ENCODE data around the gene UST.
"Not testable (repeated sequence)": the region's sequence is repeated elsewhere in the genome, so short reads cannot be mapped to it uniquely, and the experiment has no call there.

Gene UST

DNA sequence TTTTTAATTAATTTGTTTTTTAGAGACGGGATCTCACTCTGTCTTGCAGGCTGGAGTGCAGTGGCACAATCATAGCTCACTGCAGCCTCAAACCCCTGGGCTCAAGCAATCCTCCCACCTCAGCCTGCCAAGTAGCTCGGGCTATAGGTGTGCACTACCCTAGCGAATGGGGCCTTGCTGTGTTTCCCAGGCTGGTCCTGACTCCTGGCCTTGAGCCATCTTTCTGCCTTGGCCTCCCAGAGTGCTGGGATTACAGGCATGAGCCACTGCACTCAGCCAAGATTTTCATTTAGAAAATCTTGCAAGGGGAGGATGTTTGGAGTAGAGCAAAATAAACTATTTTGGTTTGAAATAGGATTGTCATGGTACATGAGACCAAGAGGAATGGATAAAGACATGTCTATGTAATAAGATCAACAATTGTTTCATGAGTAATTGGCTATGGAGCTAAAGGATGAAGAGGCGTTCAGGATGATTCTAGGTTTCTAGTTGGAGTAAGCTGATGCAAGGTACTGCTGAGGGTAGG is 237.8 kb downstream of the UST start:
- no peak for DNase-seq

DNA sequence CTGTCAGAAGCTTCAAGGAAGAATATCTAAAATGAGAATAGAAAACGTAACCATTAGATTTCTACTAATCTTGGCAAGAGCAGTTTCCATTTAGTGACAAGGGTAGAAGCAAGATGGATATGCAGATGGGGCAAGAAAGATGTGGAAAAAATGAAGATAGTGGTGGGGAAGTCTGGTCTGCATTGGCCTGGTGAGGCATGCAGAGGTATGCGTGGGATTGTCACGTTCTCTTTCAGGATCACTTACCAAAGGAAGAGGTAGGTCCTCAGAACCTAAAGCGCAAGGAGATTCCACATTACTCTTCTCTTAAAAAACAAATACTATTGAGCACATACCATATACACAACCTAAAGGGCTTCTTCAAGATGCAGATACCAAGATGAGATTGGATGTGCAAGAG is 238.7 kb downstream of the UST start:
- no peak for DNase-seq

DNA sequence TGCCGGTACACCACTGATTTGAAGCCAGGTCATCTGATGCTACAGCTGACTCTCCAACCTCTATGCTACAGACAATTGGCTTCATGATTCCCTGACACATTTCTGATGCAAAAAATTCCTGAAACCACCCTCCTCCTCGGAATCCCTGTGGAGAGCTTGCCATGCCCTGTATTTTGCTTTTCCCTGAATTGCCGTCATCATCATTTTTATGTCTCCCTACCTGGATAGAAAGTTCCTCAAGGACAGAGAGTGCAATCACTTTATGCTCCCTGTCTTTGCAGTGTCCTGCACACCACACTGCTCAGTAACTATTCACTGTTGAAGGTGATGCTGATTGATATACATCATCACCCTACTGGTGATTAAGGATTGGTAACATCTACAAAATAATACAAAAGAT is 239.8 kb downstream of the UST start:
- no peak for DNase-seq

DNA sequence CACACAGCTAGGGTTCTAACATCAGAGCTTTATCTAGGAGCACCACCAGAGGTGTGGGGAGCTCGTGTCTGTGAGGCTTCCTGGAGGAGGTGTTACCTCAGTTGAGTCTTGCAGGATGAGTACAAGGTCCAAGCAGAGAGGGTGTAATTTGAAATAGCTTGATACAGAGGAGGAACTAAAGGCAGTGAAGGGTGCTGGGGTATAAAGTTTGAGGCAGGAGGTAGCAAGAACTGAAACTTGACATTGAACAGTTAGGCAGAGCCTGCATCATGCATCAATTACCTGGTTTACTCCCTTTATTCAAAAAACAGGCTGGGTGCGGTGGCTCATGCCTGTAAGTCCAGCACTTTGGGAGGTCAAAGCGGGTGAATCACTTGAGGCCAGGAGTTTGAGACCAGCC is 241.2 kb downstream of the UST start:
- DNase-seq: no peak

DNA sequence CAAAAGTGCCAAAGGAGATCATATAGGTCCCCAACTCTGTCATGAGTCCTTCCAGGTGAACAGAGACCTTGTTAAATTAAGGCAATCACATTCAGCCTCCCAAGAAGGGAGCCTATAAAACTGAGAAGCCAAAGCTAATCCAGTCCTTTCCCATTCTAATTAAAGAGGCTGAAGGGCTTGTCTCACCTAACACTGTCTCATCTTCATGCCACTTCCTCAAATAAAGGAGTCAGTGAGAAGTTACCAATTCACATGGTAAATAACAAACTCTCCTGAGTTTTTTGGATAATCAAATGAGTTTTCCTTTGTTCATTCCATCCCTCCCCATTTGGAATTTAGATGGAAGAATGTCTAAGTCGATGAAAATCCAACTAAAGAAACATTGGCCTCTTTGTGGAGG is 242.8 kb downstream of the UST start:
- no peak for DNase-seq

DNA sequence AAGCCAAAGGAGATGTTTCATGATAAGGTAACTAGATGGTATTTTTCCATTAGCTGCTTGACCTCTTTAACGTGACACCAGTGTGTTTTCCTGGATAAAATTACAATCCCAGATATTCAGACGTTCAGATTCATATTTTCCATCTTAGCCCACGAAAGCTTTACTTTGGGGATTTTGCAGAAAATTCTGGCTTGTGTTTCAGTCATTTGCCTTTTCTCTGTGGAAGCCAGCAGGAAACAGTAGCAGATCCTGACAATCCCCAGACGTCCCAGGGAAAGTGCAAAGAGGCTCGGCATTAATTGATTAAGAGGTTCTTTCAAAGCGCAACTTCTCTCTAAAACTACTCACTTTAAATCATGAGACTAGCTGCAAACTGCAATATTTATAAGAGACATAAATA is 243.6 kb downstream of the UST start:
- DNase-seq: no peak

DNA sequence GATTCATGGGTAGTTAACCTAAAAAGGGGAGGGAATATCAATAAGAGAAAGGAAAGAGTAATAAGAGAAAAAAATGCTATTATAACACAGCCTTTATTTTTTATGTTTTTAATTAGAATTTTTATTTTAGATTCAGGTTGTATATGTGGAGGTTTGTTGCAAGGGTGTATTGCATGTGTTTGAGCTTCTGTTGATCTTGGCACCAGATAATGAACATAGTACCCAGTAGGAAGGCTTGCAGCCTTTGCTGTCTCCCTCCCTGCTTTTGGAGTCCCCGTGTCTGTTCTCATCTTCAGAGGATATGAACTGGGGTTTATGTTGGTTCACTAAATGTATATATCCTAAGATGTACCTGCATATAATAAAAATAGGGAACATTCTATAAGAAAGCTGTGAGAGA is 250.0 kb downstream of the UST start:
- DNase-seq: no peak

DNA sequence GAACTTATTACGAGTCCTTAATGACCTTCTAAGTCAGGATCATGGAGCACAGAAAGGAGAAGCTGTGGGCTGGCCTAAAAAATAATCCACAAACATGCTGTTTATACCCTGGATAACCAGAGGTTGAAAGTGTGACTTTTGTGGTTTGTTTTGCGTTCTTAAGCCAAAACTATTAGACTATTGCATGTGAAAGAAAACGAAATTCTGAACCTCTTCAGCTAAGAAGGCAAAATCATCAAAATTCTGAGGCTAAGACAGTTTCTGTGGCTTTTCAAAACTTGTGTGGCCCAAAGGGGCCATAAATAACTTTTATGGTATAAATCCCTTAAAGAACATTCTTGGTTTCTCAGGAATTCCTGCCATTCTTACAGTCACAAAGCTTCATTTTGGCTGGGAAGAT is 251.0 kb downstream of the UST start:
- no peak for DNase-seq

DNA sequence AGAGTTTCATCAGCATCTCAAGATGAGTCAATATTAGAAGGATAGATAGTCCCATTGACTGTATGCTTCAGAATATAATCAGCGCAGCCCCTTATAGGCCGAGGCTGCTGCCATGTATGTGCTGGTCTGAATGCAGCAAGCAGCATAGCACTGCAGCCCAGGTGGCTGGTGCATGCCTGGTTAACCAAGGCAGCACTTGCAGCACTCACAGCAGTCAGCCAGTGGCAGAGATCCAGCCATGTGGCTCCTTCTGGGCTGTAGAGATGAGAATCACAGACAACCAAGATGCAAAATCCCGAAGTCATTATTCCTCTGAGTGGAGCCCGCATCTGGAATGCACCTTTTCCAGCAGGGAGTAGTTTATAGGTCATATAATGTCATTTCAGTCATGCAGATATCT is 251.9 kb downstream of the UST start:
- no peak for DNase-seq

DNA sequence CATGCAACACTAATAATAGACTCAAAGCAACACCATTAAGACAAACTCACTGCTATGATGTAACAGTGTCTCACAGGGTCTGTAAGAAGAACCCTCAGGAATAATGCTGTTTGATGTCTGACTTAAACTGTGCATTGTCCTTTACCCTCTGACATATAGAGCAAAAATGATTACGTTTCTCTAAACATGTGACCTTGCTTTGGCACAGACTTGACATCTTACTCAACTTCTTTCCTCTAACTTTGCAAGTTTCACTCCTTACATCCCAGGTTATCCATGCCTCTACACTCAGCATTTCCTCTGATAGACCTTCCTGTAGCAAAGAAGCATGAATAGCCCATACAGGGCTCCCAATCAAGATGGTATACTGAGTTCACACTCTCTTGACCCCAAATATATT is 252.7 kb downstream of the UST start:
- no peak for DNase-seq

DNA sequence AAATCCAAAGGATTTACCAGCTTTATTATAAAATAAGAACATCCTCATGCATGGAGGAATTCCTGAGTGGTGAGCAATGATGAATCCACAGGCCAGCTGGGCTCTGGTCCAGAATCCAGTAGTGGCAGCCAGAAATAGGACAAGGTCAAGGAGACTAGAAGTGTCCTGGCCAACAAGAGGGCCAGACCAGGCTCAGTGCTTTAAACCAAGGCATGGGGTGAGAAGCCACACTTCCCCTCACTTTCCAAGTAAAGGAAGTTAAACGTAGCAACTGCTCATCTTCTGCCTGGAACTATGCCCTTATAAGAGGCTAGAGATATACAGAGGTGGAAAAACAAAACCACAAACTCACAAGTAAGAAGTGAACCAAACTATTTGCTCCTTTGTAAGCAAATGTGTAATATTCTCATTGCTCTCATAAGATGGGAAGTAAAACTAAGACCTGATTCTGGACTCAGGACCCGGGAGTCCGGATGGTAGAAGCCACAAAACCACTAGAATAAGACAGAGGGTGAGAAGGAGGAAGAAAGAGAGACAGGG is 253.2 kb downstream of the UST start:
- no peak for DNase-seq

DNA sequence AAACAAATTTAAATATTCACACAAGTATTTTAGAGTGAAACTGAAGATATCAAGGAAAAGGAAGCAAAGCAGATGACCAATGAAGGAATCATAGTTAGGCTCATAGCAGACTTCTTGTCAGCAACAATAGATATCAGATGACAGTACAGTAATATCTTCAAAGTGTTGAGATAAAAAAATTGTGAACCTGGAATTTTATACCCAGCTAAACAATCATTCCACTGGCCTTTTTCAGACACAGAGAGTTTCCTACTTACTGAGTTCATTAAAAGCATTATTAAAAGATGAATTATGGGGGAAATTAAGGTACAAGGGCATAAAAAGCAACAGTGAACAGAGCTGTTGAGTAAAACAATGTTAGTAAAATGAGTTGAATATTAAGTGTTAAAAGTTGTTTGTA is 254.6 kb downstream of the UST start:
- DNase-seq: no peak

DNA sequence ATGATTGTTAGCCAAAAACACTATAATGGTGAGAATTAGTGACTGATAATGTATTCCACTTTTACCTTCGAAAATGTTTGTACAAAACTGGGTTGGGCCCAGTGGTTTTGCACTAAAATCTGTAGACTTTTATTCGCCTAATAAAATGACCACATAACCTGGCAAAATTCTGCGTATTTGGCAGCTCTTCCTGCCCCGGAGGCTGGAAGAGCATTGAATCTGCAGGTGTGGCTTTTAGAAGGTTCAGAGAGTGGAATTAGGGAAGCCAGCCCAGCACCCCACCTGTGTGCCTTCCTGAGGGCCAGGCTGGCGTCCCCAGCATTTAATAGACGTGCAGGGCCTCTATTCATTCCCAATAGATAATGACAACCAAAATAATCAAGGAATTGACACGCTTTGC is 256.7 kb downstream of the UST start:
- no peak for DNase-seq

DNA sequence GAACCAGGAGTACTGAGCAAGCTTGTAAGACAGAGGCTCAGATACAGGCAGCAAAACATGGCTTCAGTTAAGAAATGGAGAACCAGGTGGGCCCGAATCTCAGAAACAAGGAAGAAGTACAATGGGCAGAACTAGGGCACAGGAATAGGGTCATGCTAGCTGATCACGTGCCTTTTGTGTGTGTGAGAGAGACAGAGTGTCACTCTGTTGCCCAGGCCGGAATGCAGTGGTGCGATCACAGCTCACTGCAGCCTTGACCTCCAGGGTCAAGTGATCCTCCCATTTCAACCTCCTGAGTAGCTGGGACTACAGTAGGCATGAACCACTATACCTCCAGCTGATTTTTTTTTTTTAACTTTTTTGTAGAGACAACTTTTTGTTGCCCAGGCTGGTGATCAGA is 257.8 kb downstream of the UST start:
- DNase-seq: no peak

DNA sequence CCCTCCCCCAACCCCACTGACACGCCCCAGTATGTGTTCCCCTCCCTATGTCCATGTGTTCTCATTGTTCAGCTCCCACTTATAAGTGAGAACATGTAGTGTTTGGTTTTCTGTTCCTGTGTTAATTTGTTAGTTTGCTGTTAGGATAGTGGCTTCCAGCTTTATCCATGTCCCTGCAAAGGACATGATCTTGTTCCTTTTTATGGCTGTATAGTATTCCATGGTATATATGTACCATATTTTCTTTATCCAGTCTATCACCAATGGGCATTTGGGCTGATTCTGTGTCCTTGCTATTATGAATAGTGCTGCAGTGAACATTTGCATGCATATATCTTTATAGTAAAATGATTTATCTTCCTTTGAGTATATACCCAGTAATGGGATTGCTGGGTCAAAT is 259.4 kb downstream of the UST start:
- DNase-seq: not testable (repeated sequence)

DNA sequence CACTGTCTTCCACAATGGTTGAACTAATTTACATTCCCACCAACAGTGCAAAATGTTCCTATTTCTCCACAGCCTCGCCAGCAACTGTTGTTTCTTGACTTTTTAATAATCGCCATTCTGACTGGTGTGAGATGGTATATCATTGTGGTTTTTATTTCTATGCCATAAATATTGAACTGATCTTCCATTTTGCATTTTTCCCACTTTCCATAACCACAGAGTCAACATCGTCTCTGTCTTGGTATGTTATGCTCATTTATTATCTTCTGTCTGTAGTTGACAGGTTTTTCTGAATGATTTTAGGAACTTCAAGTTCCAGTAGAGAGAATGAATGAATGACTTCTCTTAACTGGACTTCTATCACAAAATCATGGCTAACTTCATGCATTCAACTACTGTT is 259.8 kb downstream of the UST start:
- no peak for DNase-seq

DNA sequence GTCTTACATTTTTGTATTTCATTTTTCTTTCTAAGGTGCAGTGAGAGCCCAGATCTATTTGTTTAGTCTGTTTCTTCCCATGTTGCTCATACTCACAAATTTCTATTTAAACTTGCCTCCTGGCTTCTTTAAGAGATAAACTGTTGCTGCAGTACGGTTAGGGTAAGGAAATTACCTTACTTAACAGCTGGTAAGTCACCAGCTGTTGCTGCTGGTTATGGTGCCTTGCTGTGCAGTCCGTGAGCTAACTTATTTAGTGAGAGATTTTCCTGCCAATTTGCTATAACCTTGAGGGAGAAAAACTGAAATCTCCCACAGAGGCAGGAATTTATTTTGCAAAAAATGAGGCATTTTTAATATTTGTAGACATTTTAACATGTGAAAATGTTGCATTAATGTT is 261.0 kb downstream of the UST start:
- DNase-seq: no peak

DNA sequence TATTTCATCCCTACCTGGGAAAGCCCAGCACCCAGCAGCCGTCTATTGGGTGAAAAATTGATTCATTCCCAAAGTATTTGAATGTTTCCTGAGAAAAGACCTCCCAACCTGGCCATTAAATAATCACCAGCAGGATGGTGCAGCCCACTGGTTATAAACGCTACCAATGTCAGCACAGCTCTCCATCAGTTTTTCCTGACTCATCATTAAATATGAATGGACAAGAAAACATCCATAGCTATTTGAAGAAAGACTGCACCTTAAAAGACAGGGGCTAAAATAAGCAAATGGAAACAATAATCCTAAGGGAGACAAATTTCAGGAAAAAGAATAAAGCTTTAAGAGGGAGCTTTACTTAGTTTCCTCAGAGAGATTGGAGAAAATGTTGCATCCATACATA is 261.9 kb downstream of the UST start:
- DNase-seq: no peak

DNA sequence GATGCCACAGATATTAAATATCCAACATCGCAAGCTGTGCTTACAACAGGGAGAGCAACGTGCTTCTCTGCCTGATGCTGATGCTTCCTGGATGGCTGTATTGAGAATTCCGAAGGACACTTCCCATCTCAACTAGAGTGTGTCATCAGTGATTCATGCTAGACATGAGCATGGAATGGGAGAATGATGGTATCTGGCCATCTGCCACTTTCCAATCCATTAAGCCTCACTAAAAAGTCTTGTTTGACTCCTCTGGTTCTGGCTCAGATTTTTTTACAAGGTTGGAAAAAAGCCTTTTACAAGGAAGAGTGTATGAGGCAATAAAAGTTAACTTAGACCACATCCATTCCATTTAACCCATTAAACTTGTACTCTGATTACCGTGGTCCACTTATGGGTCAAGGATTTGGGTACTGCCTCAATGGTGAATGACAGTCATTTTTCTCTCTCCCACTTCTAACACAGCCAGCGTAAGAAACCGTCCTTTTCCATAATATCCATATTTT is 265.3 kb downstream of the UST start:
- no peak for DNase-seq

DNA sequence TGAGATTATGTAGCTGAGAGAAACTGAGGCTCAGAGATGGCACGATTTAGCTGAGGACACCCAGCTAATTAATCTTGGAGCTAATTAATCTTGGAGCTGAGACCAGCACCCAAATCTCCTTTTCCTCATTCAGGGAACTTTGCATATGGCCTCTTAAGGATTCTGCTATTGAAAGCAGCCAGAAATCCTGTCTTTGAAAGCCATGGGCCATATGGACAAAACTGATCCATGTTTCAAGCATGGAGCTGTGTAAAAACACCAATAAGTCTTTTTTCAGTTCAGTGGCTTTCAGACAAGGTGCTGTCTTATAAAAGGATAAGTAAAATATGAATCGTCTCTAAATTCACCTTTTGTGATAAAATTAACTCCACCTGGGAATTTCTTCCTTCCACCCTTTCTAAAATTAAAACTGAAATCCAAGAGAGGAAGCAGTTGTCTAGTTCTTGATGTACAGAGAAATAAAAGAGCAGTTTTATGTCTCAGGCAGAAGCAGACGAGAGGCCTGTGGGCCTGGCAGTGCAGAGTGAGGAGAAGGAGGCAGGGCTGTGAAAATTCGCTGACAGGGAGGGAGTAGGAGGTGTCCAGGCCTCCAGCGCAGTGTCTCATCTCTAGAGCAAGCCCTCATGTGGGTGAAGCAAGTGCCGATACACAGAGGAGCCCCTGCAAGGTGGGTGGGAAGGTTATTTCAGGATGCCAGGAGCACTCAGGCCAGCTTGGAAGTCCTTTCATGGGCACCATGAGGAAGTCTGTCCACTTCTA is 266.9 kb downstream of the UST start:
- no peak for DNase-seq

DNA sequence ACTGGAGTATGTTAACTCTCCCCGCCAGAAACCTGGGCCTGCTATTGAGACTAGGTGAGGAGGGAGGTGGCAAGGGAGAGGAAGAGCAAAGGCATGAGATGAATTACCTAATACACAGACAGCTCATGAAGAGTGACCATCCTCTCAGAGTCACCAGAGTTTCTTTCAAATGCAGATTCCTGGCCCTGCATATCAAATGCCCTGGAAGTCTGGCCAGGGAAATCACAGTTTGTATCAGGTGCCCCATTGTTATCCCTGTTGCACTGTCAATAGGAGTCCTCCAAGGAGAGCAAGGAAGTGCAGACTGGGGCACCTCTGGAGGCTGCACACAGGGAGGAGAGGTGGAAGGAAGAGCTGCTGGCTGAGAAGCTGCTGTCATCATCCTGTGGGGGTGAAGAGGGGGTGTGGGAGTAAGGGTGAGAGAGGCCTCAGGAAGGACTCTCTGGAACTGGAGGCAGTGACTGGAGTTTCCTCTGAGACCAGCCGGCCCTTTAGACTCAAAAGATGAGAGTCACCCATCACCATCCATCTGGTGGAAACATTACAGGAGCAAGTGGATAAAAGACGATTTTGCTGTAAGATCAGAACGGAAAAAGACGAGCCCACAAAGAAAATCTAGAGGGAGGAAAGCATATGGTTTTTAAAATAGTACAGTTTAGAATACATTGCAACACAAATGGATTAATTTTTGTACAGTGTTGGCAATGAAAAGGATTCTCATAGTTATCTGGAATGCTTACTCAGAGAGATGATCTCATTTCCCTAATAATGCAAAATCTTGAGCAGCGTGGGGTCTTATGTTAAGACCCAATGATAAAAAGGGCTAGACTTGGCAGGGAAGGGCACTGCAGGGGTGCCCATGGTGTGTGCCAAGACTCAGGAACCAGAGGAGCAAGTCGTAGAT is 268.1 kb downstream of the UST start:
- no peak for DNase-seq

DNA sequence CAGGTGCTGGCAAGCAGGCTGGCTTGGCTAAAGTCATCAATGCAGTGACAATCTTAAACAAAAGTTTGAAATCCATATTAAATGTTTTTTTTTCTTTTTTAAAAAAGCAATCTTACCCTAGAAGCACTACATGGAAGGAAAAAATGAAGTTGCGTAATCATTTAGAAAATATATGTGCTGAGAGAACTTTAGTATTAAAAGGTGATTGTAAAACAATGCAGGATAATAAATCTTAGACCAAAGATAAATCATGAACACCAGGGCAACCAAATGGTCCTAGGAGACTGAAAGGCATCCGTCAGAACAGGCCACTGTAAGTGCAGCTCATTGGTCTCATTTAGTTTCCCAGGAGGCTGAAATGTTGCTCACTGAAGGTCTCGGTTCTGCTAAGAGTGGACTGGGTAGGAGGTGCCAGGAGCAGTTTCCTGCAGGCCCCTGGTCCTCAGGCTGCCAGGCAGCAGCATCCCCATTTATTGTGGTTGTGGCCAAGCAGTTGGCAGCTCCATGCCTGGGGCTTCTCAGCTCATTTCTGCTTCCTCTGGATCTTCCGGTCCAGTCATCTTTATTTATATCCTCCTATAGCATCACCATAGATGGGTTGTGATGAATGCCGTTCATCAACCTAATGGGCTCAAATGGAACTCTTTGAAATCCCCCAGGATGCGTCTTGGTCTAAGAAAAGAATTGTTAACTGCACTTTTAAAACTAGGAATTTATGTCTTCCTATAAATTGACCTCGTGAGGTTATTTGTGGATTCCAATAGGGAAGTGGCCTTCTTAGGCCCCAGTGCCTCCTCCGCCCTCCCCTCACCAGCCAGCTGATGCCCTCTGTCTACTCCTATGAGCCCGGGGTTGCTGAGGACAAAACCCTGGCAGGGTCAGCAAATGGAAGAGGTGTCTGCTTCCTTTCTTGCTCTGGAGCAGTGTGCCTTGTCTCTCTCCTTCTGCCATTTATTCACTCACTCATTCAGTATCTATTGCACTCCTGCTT is 269.0 kb downstream of the UST start:
- no peak for DNase-seq

Measured in NCI-H2029 treated with DMSO at 0.1 percent for 48 hours (cell line).